ENCODE measurements around the gene APC. TPM values are rescaled to one million over a fixed set of nuclear protein-coding genes. Genes with fewer than 3 reads are reported as not detected.

APC gene
- total and polyA plus RNA-seq, 12 donors, result 3.1 to 47.6 (median 36.6) TPM

GRCh38 chr5:112811023-112811422 is 73.3 kb downstream of the APC start:
- TF ChIP-seq CTCF (IDR thresholded peaks at IDR 0.05), result no peak
- H3K4me3 ChIP-seq, result no peak overlapping the region
- no peaks in the 10 kb centered on the region for H3K27me3 ChIP-seq
- ATAC-seq (peak in 4 of 8 donors; percentile 55 to 75 (median 67)), DNase-seq (no peak)
- intact Hi-C loops (cut with DNase I), result no loop called here
- peaks cover 0 to 73% (median 26%) of the 10 kb centered on the region in 9 donors for H3K36me3 ChIP-seq
- peaks cover 0 to 4% (median 0%) of the 10 kb centered on the region in 9 donors for H3K4me1 ChIP-seq
- H3K27ac ChIP-seq, result no peak overlapping the region
- 81 to 93% methylated on average over 1 of the region's 1 CpG for WGBS, 2 donors
- no peaks in the 10 kb centered on the region for H3K9me3 ChIP-seq

- no peak overlapping the region for H3K4me3 ChIP-seq
- intact Hi-C loops (cut with DNase I), result no loop called here
- H3K36me3 ChIP-seq, result peaks cover 0 to 79% (median 28%) of the 10 kb centered on the region in 9 donors
- no peaks in the 10 kb centered on the region for H3K27me3 ChIP-seq
- no peaks in the 10 kb centered on the region for H3K9me3 ChIP-seq
- TF ChIP-seq CTCF (IDR thresholded peaks at IDR 0.05), result no peak
- DNase-seq, result no peak
- H3K4me1 ChIP-seq, result peaks cover 0 to 4% (median 0%) of the 10 kb centered on the region in 9 donors
- WGBS, 2 donors, result 90 to 93% methylated on average over 1 of the region's 1 CpG
- H3K27ac ChIP-seq, result no peak overlapping the region
- ATAC-seq, result no peak
Measured at GRCh38 chr5:112812549-112812948, 74.9 kb downstream of the APC start.

- no peak overlapping the region for H3K4me3 ChIP-seq
- no peaks in the 10 kb centered on the region for H3K9me3 ChIP-seq
- WGBS, 2 donors, result 96 to 98% methylated on average over 1 of the region's 1 CpG
- DNase-seq (no peak), ATAC-seq (no peak)
- H3K36me3 ChIP-seq, result peaks cover 0 to 100% (median 10%) of the 10 kb centered on the region in 9 donors
- no peak for TF ChIP-seq CTCF (IDR thresholded peaks at IDR 0.05)
- no peaks in the 10 kb centered on the region for H3K27me3 ChIP-seq
- no peaks in the 10 kb centered on the region for H3K4me1 ChIP-seq
- H3K27ac ChIP-seq, result no peak overlapping the region
- intact Hi-C loops (cut with DNase I), result no loop called here
Measured at GRCh38 chr5:112820246-112820645, 82.6 kb downstream of the APC start.

GRCh38 chr5:112822456-112822855 is 84.8 kb downstream of the APC start:
- Histone ChIP-seq H3K4me3 (no peak overlapping the region), H3K4me1 (no peaks in the 10 kb centered on the region), H3K9me3 (no peaks in the 10 kb centered on the region), H3K27me3 (no peaks in the 10 kb centered on the region), H3K27ac (no peak overlapping the region), H3K36me3 (peaks cover 0 to 98% (median 15%) of the 10 kb centered on the region in 9 donors)
- DNase-seq, result no peak
- no peak for TF ChIP-seq CTCF (IDR thresholded peaks at IDR 0.05)
- ATAC-seq, result no peak
- intact Hi-C loops (cut with DNase I), result no loop called here
- WGBS, 2 donors, result 70 to 71% methylated on average over 4 of the region's 4 CpGs

Measured in heart right ventricle (tissue), 16 donors.